Dermis blood vessel endothelial cell (primary cell): Measurements from ENCODE around the gene GRB10. TPM values are rescaled to one million over a fixed set of nuclear protein-coding genes. Genes with fewer than 3 reads are reported as not detected.
"Not testable (repeated sequence)": the region's sequence is repeated elsewhere in the genome, so short reads cannot be mapped to it uniquely, and the experiment has no call there.

ENCODE experiments used
- DNase-seq: peaks from one replicate; pipeline ENCODE4 v3.0.0; 2010
- total RNA-seq: library from RNA; depleted of rRNA; stranded (reverse); fragments of >200 nt; gene quantifications from 2 replicates; pipeline ENCODE4 v1.2.3, GENCODE V29; 2014

Gene GRB10
- total RNA-seq, 1 donor from 2014 or later = 223 TPM

GRCh38 chr7:50743016-50743415 lies 39.7 kb downstream of the GRB10 start:
- no peak for DNase-seq

- no peak for DNase-seq
Measured at GRCh38 chr7:50742401-50742800, 40.3 kb downstream of the GRB10 start.

- peak; percentile 75 for DNase-seq
Measured at GRCh38 chr7:50739744-50740435, 42.8 kb downstream of the GRB10 start.

- no peak for DNase-seq
Measured at GRCh38 chr7:50738932-50739331, 43.8 kb downstream of the GRB10 start.

GRCh38 chr7:50735836-50736235 lies 46.9 kb downstream of the GRB10 start:
- DNase-seq = not testable (repeated sequence)

GRCh38 chr7:50735333-50735732 lies 47.4 kb downstream of the GRB10 start:
- DNase-seq = no peak

- DNase-seq = no peak
Measured at GRCh38 chr7:50734246-50734645, 48.5 kb downstream of the GRB10 start.

- DNase-seq = no peak
Measured at GRCh38 chr7:50733552-50733951, 49.1 kb downstream of the GRB10 start.

GRCh38 chr7:50731703-50732582 lies 50.8 kb downstream of the GRB10 start:
- DNase-seq = no peak

GRCh38 chr7:50730446-50731400 lies 52.0 kb downstream of the GRB10 start:
- DNase-seq = peak; percentile 60

- no peak for DNase-seq
Measured at GRCh38 chr7:50729962-50730361, 52.7 kb downstream of the GRB10 start.

- no peak for DNase-seq
Measured at GRCh38 chr7:50728184-50728583, 54.5 kb downstream of the GRB10 start.

- DNase-seq = no peak
Measured at GRCh38 chr7:50727711-50728110, 55.0 kb downstream of the GRB10 start.

- peak; percentile 79 for DNase-seq
Measured at GRCh38 chr7:50727072-50727471, 55.6 kb downstream of the GRB10 start.

GRCh38 chr7:50725774-50726173 lies 56.9 kb downstream of the GRB10 start:
- DNase-seq = no peak

- peak; percentile 79 for DNase-seq
Measured at GRCh38 chr7:50724526-50725520, 57.9 kb downstream of the GRB10 start.

- no peak for DNase-seq
Measured at GRCh38 chr7:50723888-50724287, 58.8 kb downstream of the GRB10 start.

- DNase-seq = no peak
Measured at GRCh38 chr7:50723173-50723572, 59.5 kb downstream of the GRB10 start.

- peak; percentile 43 for DNase-seq
Measured at GRCh38 chr7:50721661-50722259, 60.9 kb downstream of the GRB10 start.

- DNase-seq = peak; percentile 84
Measured at GRCh38 chr7:50721160-50721559, 61.5 kb downstream of the GRB10 start.

GRCh38 chr7:50720295-50720694 lies 62.4 kb downstream of the GRB10 start:
- no peak for DNase-seq
